Measurements from ENCODE around the gene ELP2.
A peak's percentile ranks its signal among the peaks of the same experiment; 100 is the strongest.

Gene ELP2

GRCh38 chr18:36185901-36186460, 56.3 kb downstream of the ELP2 start:
- H3K4me3 ChIP-seq (ENCODE audit: low read length) = no peak overlapping the region
- no peak for DNase-seq (ENCODE audit: low read depth, low spot score)

- peak overlapping the region; percentile 45 for H3K4me3 ChIP-seq (ENCODE audit: low read length)
- no peak for DNase-seq (ENCODE audit: low read depth, low spot score)
Observed at GRCh38 chr18:36186461-36187192, 56.9 kb downstream of the ELP2 start.

- no peak for DNase-seq (ENCODE audit: low read depth, low spot score)
- H3K4me3 ChIP-seq (ENCODE audit: low read length) = peak within 1 kb of the TSS; percentile 45
Observed at GRCh38 chr18:36187193-36187825, 57.6 kb downstream of the ELP2 start, which contains the start of gene MOCOS. TSS of gene MOCOS (plus strand) at chr18:36187497. CDS start at chr18:36187540, 43 bp downstream.

- H3K4me3 ChIP-seq (ENCODE audit: low read length) = no peak overlapping the region
- no peak for DNase-seq (ENCODE audit: low read depth, low spot score)
Observed at GRCh38 chr18:36187826-36188721, 58.4 kb downstream of the ELP2 start.

GRCh38 chr18:36188916-36189315, 59.2 kb downstream of the ELP2 start:
- DNase-seq (ENCODE audit: low read depth, low spot score) = no peak
- no peak overlapping the region for H3K4me3 ChIP-seq (ENCODE audit: low read length)

GRCh38 chr18:36189486-36189885, 59.8 kb downstream of the ELP2 start:
- H3K4me3 ChIP-seq (ENCODE audit: low read length) = no peak overlapping the region
- no peak for DNase-seq (ENCODE audit: low read depth, low spot score)

- H3K4me3 ChIP-seq (ENCODE audit: low read length) = no peak overlapping the region
- DNase-seq (ENCODE audit: low read depth, low spot score) = no peak
Observed at GRCh38 chr18:36191286-36191685, 61.6 kb downstream of the ELP2 start.

GRCh38 chr18:36191711-36192110, 62.0 kb downstream of the ELP2 start:
- no peak for DNase-seq (ENCODE audit: low read depth, low spot score)
- H3K4me3 ChIP-seq (ENCODE audit: low read length) = no peak overlapping the region

GRCh38 chr18:36194600-36195315, 65.1 kb downstream of the ELP2 start:
- H3K4me3 ChIP-seq (ENCODE audit: low read length) = no peak overlapping the region
- no peak for DNase-seq (ENCODE audit: low read depth, low spot score)

GRCh38 chr18:36195427-36196122, 65.9 kb downstream of the ELP2 start:
- no peak overlapping the region for H3K4me3 ChIP-seq (ENCODE audit: low read length)
- DNase-seq (ENCODE audit: low read depth, low spot score) = no peak

GRCh38 chr18:36196238-36196995, 66.7 kb downstream of the ELP2 start:
- H3K4me3 ChIP-seq (ENCODE audit: low read length) = no peak overlapping the region
- no peak for DNase-seq (ENCODE audit: low read depth, low spot score)

GRCh38 chr18:36197511-36198166, 67.9 kb downstream of the ELP2 start:
- DNase-seq (ENCODE audit: low read depth, low spot score) = no peak
- no peak overlapping the region for H3K4me3 ChIP-seq (ENCODE audit: low read length)

- no peak overlapping the region for H3K4me3 ChIP-seq (ENCODE audit: low read length)
- no peak for DNase-seq (ENCODE audit: low read depth, low spot score)
Observed at GRCh38 chr18:36199691-36200295, 70.1 kb downstream of the ELP2 start.

GRCh38 chr18:36200354-36200771, 70.7 kb downstream of the ELP2 start:
- DNase-seq (ENCODE audit: low read depth, low spot score) = no peak
- no peak overlapping the region for H3K4me3 ChIP-seq (ENCODE audit: low read length)

GRCh38 chr18:36201765-36202164, 72.1 kb downstream of the ELP2 start:
- no peak overlapping the region for H3K4me3 ChIP-seq (ENCODE audit: low read length)

GRCh38 chr18:36203360-36203895, 73.7 kb downstream of the ELP2 start:
- DNase-seq (ENCODE audit: low read depth, low spot score) = no peak
- no peak overlapping the region for H3K4me3 ChIP-seq (ENCODE audit: low read length)

More at GRCh38 chr18:36201765-36202164, 72.1 kb downstream of the ELP2 start:
- DNase-seq (ENCODE audit: low read depth, low spot score) = no peak

Data from Jurkat, Clone E6-1 (cell line).